Stomach smooth muscle (tissue), 2 donors: ENCODE results near the gene SYT5.

ENCODE experiments used
- H3K27ac ChIP-seq: one replicate; pipeline ENCODE4 v1.7.0; 2013; ENCODE audit warnings: mild to moderate bottlenecking, low read length, inconsistent platforms
- H3K27me3 ChIP-seq, 2 donors: one replicate each; pipeline ENCODE4 v1.7.0; 2013; ENCODE audit warnings: low read length in 2 of 2; ENCODE audit not compliant: insufficient read depth in 2 of 2, control insufficient read depth in 1 of 2
- H3K36me3 ChIP-seq, 2 donors: one replicate each; pipeline ENCODE4 v1.7.0; 2013; ENCODE audit warnings: low read length in 2 of 2; ENCODE audit not compliant: control insufficient read depth in 2 of 2, insufficient read depth in 2 of 2
- H3K4me1 ChIP-seq: one replicate; pipeline ENCODE4 v1.7.0; 2013; ENCODE audit warnings: low read length; ENCODE audit not compliant: control insufficient read depth, insufficient read depth
- H3K4me3 ChIP-seq, 2 donors: one replicate each; pipeline ENCODE4 v1.7.0; 2013; ENCODE audit warnings: low read length in 2 of 2
- H3K9ac ChIP-seq, 2 donors: one replicate each; pipeline ENCODE4 v1.7.0; 2013; ENCODE audit warnings: low read length in 2 of 2, mild to moderate bottlenecking in 1 of 2
- H3K9me3 ChIP-seq, 2 donors: one replicate each; pipeline ENCODE4 v1.7.0; 2013; ENCODE audit warnings: low read length in 2 of 2; ENCODE audit not compliant: control insufficient read depth in 2 of 2
- donor health status: healthy.
- donor health status: Pancreatic carcinoma.

SYT5 gene

GRCh38 chr19:55179606-55180484, at the start of gene SYT5:
Gene SYT5 (minus strand): TSS chr19:55180289. CDS start chr19:55179041, 1,248 bp downstream.
- no peak within 1 kb of the TSS for H3K27ac ChIP-seq
- peak within 1 kb of the TSS; percentile 66 to 67 for H3K4me3 ChIP-seq
- no peaks in the 10 kb centered on the region for H3K9me3 ChIP-seq
- H3K36me3 ChIP-seq = no peaks in the 10 kb centered on the region
- peaks cover 10% of the 10 kb centered on the region for H3K4me1 ChIP-seq
- H3K27me3 ChIP-seq = peaks cover 70 to 79% of the 10 kb centered on the region in 2 donors
- no peak within 1 kb of the TSS for H3K9ac ChIP-seq

- Histone ChIP-seq H3K9ac (no peak overlapping the region), H3K36me3 (peaks cover 28 to 39% of the 10 kb centered on the region in 2 donors), H3K4me1 (peaks cover 20% of the 10 kb centered on the region), H3K27me3 (no peaks in the 10 kb centered on the region), H3K9me3 (no peaks in the 10 kb centered on the region), H3K27ac (no peak overlapping the region), H3K4me3 (no peak overlapping the region)
Measured at GRCh38 chr19:55229789-55230182, 49.7 kb upstream of the SYT5 start.

- Histone ChIP-seq H3K4me3 (no peak overlapping the region), H3K9ac (no peak overlapping the region), H3K27me3 (no peaks in the 10 kb centered on the region), H3K4me1 (peaks cover 20% of the 10 kb centered on the region), H3K27ac (no peak overlapping the region), H3K9me3 (no peaks in the 10 kb centered on the region), H3K36me3 (peaks cover 22 to 33% of the 10 kb centered on the region in 2 donors)
Measured at GRCh38 chr19:55229145-55229788, 49.2 kb upstream of the SYT5 start.

DNA sequence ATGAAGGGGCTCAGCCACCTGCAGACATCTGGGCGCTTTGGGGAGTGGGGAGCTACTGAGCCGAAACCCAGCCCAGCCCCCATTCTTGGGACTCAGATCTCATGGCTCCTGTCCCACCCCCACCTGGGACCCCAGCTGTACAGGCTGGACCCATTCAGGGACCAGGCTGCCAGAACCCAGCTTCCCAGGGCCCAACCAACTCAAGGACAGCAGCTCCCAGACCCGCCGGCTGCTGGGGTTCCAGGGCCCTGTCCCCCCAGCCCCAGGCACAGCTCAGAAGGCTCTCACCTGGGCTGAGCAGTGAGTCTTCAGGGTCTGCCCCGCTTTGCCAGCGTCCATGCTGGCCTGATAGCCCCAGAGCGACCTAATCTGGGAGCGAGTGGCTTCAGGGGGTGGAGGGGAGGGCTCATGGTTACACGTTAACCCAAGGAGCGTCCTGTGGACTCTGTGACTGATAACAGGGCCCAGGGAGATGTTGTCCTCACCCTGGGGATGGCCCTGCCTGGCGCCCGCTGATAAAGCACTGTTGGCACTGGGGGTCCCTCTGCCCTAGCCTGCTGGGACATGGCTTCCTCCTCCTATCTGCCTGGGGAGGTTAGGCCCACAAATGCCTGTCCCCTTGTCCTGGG, 48.4 kb upstream of the SYT5 start, which contains the start of gene TMEM86B:
TMEM86B (minus strand) TSS at position 361 of the 629 bp plus-strand sequence; CDS start at position 339, 22 bp downstream.
- Histone ChIP-seq H3K4me3 (peak within 1 kb of the TSS in 1 of 2 donors; percentile 22), H3K36me3 (peaks cover 22 to 31% of the 10 kb centered on the region in 2 donors), H3K27ac (peak within 1 kb of the TSS; percentile 64), H3K9ac (no peak within 1 kb of the TSS), H3K4me1 (peaks cover 20% of the 10 kb centered on the region), H3K9me3 (no peaks in the 10 kb centered on the region), H3K27me3 (no peaks in the 10 kb centered on the region)

- Histone ChIP-seq H3K27ac (peak overlapping the region; percentile 64), H3K9me3 (no peaks in the 10 kb centered on the region), H3K9ac (no peak overlapping the region), H3K36me3 (peaks cover 18 to 28% of the 10 kb centered on the region in 2 donors), H3K4me3 (peak overlapping the region in 1 of 2 donors; percentile 22), H3K4me1 (peaks cover 20% of the 10 kb centered on the region), H3K27me3 (no peaks in the 10 kb centered on the region)
Measured at GRCh38 chr19:55228015-55228391, 47.9 kb upstream of the SYT5 start.

DNA sequence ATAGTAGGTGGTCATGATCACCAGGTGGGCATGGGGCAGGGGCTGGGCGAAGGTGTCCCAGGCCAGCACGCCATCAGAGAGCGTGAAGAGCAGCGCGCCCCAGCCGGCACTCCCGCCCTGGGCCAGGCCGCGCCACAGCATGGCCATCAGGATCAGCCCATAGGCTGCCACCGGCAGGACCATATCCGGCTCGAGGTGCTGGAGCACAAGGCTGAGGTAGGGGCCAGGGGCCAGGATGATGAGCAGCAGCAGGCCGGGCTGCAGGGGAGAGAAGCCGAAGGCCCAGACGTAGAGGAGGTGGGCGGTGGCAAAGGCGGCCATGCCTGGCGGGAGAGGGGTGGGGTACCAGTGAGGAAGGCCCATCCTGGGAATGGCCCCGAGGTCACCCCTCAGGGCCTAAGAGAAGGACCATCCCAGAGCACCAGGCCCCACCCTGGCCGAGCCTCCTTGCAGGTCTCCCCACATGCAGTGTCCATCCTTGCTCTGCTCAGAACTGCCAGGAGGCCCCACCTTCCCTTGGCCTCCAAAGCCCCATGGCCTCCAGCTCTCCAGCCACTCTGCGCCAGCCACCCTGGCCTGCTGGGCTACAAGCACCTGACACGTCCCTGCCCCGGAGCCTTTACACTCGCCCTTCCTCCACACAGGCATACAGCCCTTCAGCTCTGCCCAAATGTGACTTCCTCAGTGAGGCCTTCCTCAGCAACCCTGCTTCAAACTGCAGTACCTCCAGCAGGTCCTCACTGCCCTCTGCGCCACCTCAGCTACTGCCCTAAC, 47.3 kb upstream of the SYT5 start:
- Histone ChIP-seq H3K9me3 (no peaks in the 10 kb centered on the region), H3K36me3 (peaks cover 14 to 22% of the 10 kb centered on the region in 2 donors), H3K4me1 (peaks cover 20% of the 10 kb centered on the region), H3K4me3 (peak overlapping the region in 1 of 2 donors; percentile 22), H3K9ac (no peak overlapping the region), H3K27me3 (no peaks in the 10 kb centered on the region), H3K27ac (peak overlapping the region; percentile 64)

GRCh38 chr19:55226788-55227187, 46.7 kb upstream of the SYT5 start:
- H3K4me3 ChIP-seq = no peak overlapping the region
- no peak overlapping the region for H3K27ac ChIP-seq
- peaks cover 9 to 21% of the 10 kb centered on the region in 2 donors for H3K36me3 ChIP-seq
- H3K4me1 ChIP-seq = peaks cover 20% of the 10 kb centered on the region
- H3K9ac ChIP-seq = no peak overlapping the region
- no peaks in the 10 kb centered on the region for H3K9me3 ChIP-seq
- no peaks in the 10 kb centered on the region for H3K27me3 ChIP-seq

- H3K9me3 ChIP-seq = no peaks in the 10 kb centered on the region
- H3K4me3 ChIP-seq = no peak overlapping the region
- H3K36me3 ChIP-seq = peaks cover 7 to 16% of the 10 kb centered on the region in 2 donors
- no peaks in the 10 kb centered on the region for H3K27me3 ChIP-seq
- no peak overlapping the region for H3K27ac ChIP-seq
- H3K4me1 ChIP-seq = peaks cover 20% of the 10 kb centered on the region
- no peak overlapping the region for H3K9ac ChIP-seq
Measured at GRCh38 chr19:55226273-55226672, 46.2 kb upstream of the SYT5 start.

DNA sequence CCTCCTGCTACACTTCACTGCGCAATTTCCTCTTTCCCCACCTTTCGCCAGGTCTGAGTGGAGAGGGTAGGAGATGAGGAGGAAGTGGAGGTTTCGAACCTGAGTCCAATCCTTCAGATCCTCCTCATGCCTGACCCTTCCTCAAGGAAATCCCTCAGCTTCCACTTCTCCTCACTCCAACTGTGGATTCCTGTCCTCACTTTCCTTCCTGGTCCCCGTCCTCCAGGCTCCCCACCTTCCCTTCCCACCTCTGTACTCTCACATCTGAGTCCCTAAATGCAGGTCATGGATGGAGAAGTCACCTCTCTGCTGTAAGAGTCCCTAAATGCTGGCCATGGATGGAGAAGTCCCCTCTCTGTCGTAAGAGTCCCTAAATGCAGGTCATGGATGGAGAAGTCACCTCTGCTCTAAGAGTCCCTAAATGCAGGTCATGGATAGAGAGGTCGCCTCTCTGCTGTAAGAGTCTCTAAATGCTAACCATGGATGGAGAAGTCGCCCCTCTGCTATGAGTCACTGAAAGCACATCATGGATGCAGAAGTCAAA, 45.4 kb upstream of the SYT5 start:
- no peaks in the 10 kb centered on the region for H3K27me3 ChIP-seq
- no peak overlapping the region for H3K4me3 ChIP-seq
- peaks cover 4 to 10% of the 10 kb centered on the region in 2 donors for H3K36me3 ChIP-seq

More for the DNA sequence above, 45.4 kb upstream of the SYT5 start:
- H3K9ac ChIP-seq = no peak overlapping the region
- peaks cover 0 to 4% of the 10 kb centered on the region in 2 donors for H3K9me3 ChIP-seq
- H3K4me1 ChIP-seq = peaks cover 20% of the 10 kb centered on the region
- H3K27ac ChIP-seq = no peak overlapping the region
